T-helper 1 cell treated with Interleukin-12 subunit alpha and Interleukin-12 subunit beta and Interleukin-4 antibody, amounts not matched to agents 30 μg/mL and 1 μg/mL, for 36 hours (primary cell): ENCODE measurements around the gene MUC4.
"Not testable (repeated sequence)": the region's sequence is repeated elsewhere in the genome, so short reads cannot be mapped to it uniquely, and the experiment has no call there.

Source experiments
- H3K27ac Mint-ChIP-seq: one replicate; pipeline ENCODE4 v1.8.0; 2021; ENCODE audit warnings: mild to moderate bottlenecking, mixed read lengths
- H3K27me3 Mint-ChIP-seq: one replicate; pipeline ENCODE4 v1.8.0; 2021; ENCODE audit warnings: low read depth, mixed read lengths
- H3K36me3 Mint-ChIP-seq: one replicate; pipeline ENCODE4 v1.8.0; 2021; ENCODE audit warnings: low read depth, mixed read lengths
- H3K4me1 Mint-ChIP-seq: one replicate; pipeline ENCODE4 v1.8.0; 2021; ENCODE audit warnings: low read depth, mixed read lengths
- H3K4me3 Mint-ChIP-seq: one replicate; pipeline ENCODE4 v1.8.0; 2021; ENCODE audit warnings: mild to moderate bottlenecking, moderate library complexity, mixed read lengths
- H3K9me3 Mint-ChIP-seq: one replicate; pipeline ENCODE4 v1.8.0; 2021; ENCODE audit warnings: mixed read lengths

The MUC4 gene

DNA sequence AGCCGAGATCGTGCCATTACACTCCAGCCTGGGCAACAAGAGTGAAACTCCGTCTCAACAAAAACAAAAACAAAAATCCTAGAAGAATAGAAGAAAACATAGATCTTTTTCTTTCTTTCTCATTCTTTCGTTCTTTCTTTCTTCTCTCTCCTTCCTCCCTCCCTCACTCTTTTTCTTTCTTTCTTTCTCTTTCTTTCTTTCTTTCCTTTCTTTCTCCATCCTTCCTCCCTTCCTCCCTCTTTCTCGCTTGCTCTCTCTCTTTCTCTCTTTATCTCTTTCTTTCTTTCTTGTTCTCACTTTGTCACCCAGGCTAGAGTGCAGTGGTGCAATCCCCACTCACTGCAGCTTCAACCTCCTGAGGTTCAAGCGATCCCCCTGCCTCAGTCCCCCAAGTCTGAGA is 33.8 kb upstream of the MUC4 start:
- H3K4me1 Mint-ChIP-seq: peaks cover 3% of the 10 kb centered on the region
- H3K9me3 Mint-ChIP-seq: no peaks in the 10 kb centered on the region
- H3K27ac Mint-ChIP-seq: no peak overlapping the region
- H3K27me3 Mint-ChIP-seq: peaks cover 4% of the 10 kb centered on the region
- no peaks in the 10 kb centered on the region for H3K36me3 Mint-ChIP-seq
- no peak overlapping the region for H3K4me3 Mint-ChIP-seq

DNA sequence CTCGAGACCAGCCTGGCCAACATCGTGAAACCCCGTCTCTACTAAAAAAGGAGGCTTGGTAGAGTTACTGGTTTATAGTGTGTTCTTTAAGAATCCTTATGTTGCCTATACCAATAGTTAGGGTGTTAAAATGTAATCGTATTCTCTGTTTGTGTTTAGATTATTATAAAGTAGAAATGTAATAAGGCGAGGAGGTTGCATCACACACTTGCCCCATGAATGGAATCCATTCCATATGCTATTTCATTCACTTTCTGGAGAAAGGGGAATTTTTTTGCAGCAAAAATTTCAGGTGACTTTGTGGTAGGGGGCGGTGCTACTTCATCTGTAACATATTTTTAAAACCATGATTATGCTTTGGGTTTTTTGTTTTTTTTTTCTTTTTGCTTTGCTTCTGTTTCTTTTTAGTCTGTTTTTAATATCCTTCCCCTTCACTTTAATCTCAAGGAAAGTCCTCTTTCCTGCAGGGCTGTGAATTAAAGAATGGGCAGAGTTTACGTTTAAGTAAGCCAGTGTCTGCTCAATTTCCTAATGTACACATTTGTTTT is 33.0 kb upstream of the MUC4 start:
- no peak overlapping the region for H3K4me3 Mint-ChIP-seq
- no peaks in the 10 kb centered on the region for H3K36me3 Mint-ChIP-seq
- H3K27ac Mint-ChIP-seq: no peak overlapping the region
- peaks cover 4% of the 10 kb centered on the region for H3K27me3 Mint-ChIP-seq
- no peaks in the 10 kb centered on the region for H3K9me3 Mint-ChIP-seq
- H3K4me1 Mint-ChIP-seq: peaks cover 3% of the 10 kb centered on the region

DNA sequence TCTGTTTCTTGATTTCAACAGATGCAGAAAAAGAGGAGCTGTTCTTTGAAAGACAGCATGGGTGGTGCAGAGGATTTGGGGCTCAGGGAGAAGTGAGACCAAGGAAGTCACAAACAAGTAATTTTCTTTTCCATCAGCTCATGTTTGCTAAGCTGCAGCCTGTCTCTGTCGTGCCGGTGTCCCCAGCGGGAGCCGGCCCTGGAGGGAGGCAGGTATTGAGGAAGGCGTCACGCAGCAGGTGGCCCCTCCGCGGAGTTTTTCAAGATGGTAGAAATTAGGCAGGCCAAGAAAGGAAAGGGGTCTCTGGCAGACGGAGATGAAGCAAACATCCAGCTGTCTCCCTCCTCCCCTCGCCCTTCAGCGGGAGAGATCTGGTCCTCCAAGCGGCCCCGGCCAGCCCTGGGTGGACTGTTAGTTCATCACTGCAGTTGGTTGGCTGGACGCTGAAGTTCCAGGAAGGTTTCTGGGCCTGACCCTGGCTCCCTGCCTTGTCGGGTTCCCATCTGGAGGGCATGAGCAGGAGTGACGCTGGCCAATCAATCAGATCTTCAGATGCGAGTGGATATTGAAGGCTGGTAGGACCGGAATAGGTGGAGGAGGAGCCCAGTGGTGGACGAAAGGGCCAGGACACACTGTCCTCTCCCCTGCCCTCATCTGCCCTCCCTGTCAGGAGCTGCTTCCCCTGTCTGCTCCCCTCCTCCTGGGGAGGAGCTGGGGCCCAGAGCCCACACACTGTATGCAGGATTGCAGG is 27.7 kb upstream of the MUC4 start:
- peaks cover 7% of the 10 kb centered on the region for H3K27me3 Mint-ChIP-seq
- H3K9me3 Mint-ChIP-seq: no peaks in the 10 kb centered on the region
- H3K36me3 Mint-ChIP-seq: no peaks in the 10 kb centered on the region
- H3K27ac Mint-ChIP-seq: no peak overlapping the region
- H3K4me1 Mint-ChIP-seq: no peaks in the 10 kb centered on the region
- no peak overlapping the region for H3K4me3 Mint-ChIP-seq

GRCh38 chr3:195838714-195839113 is 27.0 kb upstream of the MUC4 start:
- Mint-ChIP-seq H3K27me3 (peaks cover 7% of the 10 kb centered on the region), H3K36me3 (no peaks in the 10 kb centered on the region), H3K27ac (no peak overlapping the region), H3K9me3 (no peaks in the 10 kb centered on the region), H3K4me3 (no peak overlapping the region), H3K4me1 (no peaks in the 10 kb centered on the region)

GRCh38 chr3:195836476-195837135 is 24.9 kb upstream of the MUC4 start:
- Mint-ChIP-seq H3K27me3 (peaks cover 7% of the 10 kb centered on the region), H3K27ac (peak overlapping the region; percentile 52), H3K9me3 (no peaks in the 10 kb centered on the region), H3K4me1 (no peaks in the 10 kb centered on the region), H3K4me3 (no peak overlapping the region), H3K36me3 (no peaks in the 10 kb centered on the region)

DNA sequence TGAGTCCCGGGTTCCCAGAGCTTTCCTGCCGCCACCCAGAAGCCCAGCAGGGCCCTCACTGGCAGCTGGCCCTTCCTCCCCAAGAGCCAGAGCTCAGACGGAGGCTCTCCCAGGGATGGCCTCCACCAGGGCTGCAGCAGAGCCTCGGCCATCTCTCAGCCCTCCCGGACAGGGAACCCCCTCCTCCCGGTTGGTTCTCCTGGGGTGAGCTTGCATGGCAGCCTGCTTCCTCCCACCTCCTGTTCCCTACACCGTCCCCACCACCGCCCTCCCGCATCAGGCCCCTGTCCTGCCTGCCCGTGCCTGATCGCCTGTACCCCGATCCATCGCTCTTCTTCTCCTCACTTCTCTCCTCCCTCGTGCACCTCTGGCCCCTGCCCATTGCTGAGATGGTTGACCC is 24.1 kb upstream of the MUC4 start:
- no peaks in the 10 kb centered on the region for H3K36me3 Mint-ChIP-seq
- H3K4me3 Mint-ChIP-seq: no peak overlapping the region
- no peaks in the 10 kb centered on the region for H3K9me3 Mint-ChIP-seq
- peaks cover 7% of the 10 kb centered on the region for H3K27me3 Mint-ChIP-seq
- H3K4me1 Mint-ChIP-seq: no peaks in the 10 kb centered on the region
- H3K27ac Mint-ChIP-seq: no peak overlapping the region

DNA sequence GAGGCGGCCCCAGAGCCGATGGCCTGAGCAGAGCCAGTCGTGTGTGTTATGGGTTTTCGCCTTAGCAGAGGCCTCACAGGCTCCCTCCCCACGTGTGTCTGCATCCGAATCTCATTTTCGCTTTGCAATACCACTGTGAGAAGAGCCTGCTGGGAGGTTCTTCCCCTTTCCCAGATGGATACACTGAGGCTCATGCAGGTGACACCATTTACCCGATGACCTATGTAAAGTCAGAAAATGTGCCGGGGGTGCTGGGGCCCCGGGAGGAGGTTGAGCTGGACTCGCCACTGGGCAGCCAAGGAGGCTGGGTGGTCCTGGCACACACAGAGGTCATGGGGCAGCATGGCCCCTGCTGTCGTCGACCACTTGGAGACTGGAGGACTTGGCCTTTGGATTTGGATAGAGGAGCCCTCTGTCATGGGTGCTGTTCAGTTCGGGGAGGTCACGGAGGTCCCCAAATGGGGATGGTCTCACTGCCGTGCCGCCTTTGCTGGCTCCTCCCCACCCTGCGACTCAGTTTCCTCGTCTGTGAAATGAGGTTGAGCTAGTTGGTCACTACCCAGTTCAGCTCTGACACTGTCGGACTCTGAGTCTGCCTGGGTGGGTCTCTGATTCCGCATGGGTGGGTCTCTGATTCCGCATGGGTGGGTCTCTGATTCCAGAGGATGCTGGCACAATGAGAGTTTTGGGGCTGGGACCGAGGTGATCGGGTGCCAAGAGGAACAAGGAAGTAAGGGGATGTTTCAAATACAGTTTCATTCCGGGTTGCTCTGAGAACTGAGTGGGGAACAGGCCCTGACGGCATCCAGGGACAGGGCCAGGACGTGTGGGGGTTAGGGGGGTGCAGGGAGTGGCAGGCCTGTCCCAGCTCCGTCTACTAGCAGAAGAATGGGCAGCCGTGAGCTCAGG is 23.2 kb upstream of the MUC4 start:
- Mint-ChIP-seq H3K4me3 (no peak overlapping the region), H3K27ac (no peak overlapping the region), H3K9me3 (no peaks in the 10 kb centered on the region), H3K27me3 (peaks cover 7% of the 10 kb centered on the region), H3K36me3 (no peaks in the 10 kb centered on the region), H3K4me1 (no peaks in the 10 kb centered on the region)

- Mint-ChIP-seq H3K27ac (no peak overlapping the region), H3K4me1 (no peaks in the 10 kb centered on the region), H3K27me3 (no peaks in the 10 kb centered on the region), H3K9me3 (no peaks in the 10 kb centered on the region), H3K4me3 (no peak overlapping the region), H3K36me3 (no peaks in the 10 kb centered on the region)
Measured at GRCh38 chr3:195829897-195830254, 18.1 kb upstream of the MUC4 start.

DNA sequence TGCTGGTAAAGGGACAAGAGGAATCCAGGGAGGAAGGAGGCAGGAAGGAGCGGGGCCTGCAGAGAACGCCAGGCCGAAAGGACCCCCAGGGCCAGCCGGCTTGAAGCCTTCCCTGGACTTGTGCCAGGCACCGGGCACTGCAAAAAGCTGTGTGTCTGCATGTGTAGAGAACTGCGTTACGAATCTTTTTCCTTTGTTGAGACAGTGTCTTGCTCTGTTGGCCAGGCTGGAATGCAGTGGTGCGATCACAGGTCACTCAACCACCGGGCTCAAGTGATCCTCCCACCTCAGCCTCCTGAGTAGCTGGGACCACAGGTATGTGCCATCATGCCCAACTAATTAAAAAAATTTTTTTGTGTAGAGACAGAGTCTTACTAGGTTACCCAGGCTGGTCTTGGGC is 17.0 kb upstream of the MUC4 start:
- Mint-ChIP-seq H3K4me1 (no peaks in the 10 kb centered on the region), H3K27ac (no peak overlapping the region), H3K27me3 (no peaks in the 10 kb centered on the region), H3K36me3 (no peaks in the 10 kb centered on the region), H3K4me3 (no peak overlapping the region), H3K9me3 (no peaks in the 10 kb centered on the region)

DNA sequence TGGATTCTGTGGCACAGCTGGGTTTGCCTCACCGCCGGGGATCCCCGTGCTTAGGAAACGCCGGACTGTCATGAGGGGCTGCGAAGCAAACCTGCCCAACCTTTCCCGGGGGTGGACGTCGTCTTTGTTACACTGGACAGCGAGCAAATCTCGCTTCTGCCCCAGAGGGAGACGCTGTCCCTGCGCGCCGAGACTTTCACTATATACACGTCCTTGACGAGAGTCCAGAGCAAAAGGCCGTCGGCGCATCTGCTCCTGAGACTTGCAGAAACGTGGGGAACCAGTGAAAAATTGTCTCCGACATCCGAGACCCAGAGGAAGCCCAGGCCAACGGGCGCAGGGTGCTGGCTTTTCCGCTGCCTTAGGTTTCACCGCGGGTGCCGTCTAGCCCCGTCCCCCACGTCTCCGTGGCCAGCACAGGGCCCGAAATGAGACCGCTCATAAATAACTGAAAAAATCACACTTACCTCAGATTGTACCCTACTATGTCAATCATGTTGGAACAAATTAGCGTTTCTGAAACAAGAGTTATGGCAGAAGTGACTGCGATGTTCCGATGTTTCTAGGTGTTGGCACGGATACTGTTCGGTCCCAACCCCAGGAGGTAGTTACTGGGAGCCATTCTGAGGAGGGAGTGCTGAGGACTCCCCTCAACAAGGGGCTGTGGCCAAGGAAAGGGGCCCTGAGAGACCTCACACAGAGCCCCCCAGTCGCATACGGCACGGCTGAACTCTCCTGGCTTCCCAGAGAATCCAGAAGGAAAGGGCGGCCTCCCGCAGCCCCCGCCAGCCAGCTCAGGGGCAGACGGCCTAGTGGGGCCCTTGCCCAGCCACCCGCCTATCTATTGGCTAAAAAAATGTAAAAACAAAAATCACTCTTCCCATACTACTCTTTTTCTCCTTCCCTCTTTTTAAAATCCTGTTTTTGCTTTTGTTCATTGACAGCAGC is 14.4 kb upstream of the MUC4 start:
- no peak overlapping the region for H3K27ac Mint-ChIP-seq
- H3K36me3 Mint-ChIP-seq: no peaks in the 10 kb centered on the region
- no peak overlapping the region for H3K4me3 Mint-ChIP-seq
- no peaks in the 10 kb centered on the region for H3K4me1 Mint-ChIP-seq
- H3K9me3 Mint-ChIP-seq: no peaks in the 10 kb centered on the region
- no peaks in the 10 kb centered on the region for H3K27me3 Mint-ChIP-seq

- Mint-ChIP-seq H3K27ac (no peak overlapping the region), H3K27me3 (no peaks in the 10 kb centered on the region), H3K4me1 (no peaks in the 10 kb centered on the region), H3K36me3 (no peaks in the 10 kb centered on the region), H3K9me3 (no peaks in the 10 kb centered on the region), H3K4me3 (no peak overlapping the region)
Measured at GRCh38 chr3:195825191-195825588, 13.5 kb upstream of the MUC4 start.

GRCh38 chr3:195824425-195825190 is 12.9 kb upstream of the MUC4 start:
- H3K36me3 Mint-ChIP-seq, H3K4me1 Mint-ChIP-seq, H3K4me3 Mint-ChIP-seq, H3K9me3 Mint-ChIP-seq, H3K27ac Mint-ChIP-seq, H3K27me3 Mint-ChIP-seq: not testable (repeated sequence)

GRCh38 chr3:195823999-195824398 is 12.3 kb upstream of the MUC4 start:
- Mint-ChIP-seq H3K27me3 (no peaks in the 10 kb centered on the region), H3K4me3 (no peak overlapping the region), H3K27ac (no peak overlapping the region), H3K9me3 (no peaks in the 10 kb centered on the region), H3K4me1 (no peaks in the 10 kb centered on the region), H3K36me3 (no peaks in the 10 kb centered on the region)
